K562 (cell line): ENCODE data around the gene MYO18A. TPM values are rescaled to one million over a fixed set of nuclear protein-coding genes. Genes with fewer than 3 reads are reported as not detected.

Source experiments
- ARNT ChIP-seq, 2 experiments: fragments of 450-650 bp; IDR thresholded peaks; 2 replicates each; pipeline ENCODE4 v1.6.1; 2016; ENCODE audit warnings: mild to moderate bottlenecking in 1 of 2
- FOXM1 ChIP-seq, 2 experiments: fragments of 450-650 bp in 1 of 2; sonication (generic) in 1 of 2; formaldehyde crosslinking in 1 of 2; IDR thresholded peaks; 2 replicates each; pipeline versions ENCODE4 v1.6.1 to v1.9.0; 2017 to 2022; ENCODE audit warnings: low read depth in 2 of 2, mild to moderate bottlenecking in 2 of 2, missing genetic modification reagents in 1 of 2, moderate library complexity in 1 of 2
- HDGF ChIP-seq: fragments of 450-650 bp; IDR thresholded peaks from 2 replicates; pipeline ENCODE4 v1.6.1; 2016
- KDM1A ChIP-seq, 2 experiments: fragments of 450-650 bp; IDR thresholded peaks; 2 replicates each; pipeline ENCODE4 v1.6.1; 2016; ENCODE audit warnings: mild to moderate bottlenecking in 2 of 2
- MEIS2 ChIP-seq: fragments of 450-650 bp; IDR thresholded peaks from 2 replicates; pipeline ENCODE4 v1.6.1; 2014; ENCODE audit warnings: mild to moderate bottlenecking; ENCODE audit not compliant: partially characterized antibody
- NKRF ChIP-seq: fragments of 450-650 bp; IDR thresholded peaks from 2 replicates; pipeline ENCODE4 v1.6.1; 2016; ENCODE audit warnings: borderline replicate concordance
- PRDM10 ChIP-seq: fragments of 450-650 bp; IDR thresholded peaks from 2 replicates; pipeline ENCODE4 v1.6.1; 2018; ENCODE audit not compliant: partially characterized antibody
- SP2 ChIP-seq: IDR thresholded peaks from 2 replicates; pipeline ENCODE4 v1.6.1; 2011; ENCODE audit warnings: mild to moderate bottlenecking, low read depth, low read length, moderate library complexity; ENCODE audit not compliant: poor library complexity, severe bottlenecking; ENCODE audit errors: extremely low read depth
- TAL1 ChIP-seq: fragments of 450-650 bp; IDR thresholded peaks from 2 replicates; pipeline ENCODE4 v1.6.1; 2016; ENCODE audit warnings: mild to moderate bottlenecking
- ZNF175 ChIP-seq: fragments of 200-800 bp; sonication (Bioruptor generic); IDR thresholded peaks from 2 replicates; pipeline ENCODE4 v1.6.1; 2016; ENCODE audit warnings: low read depth, mild to moderate bottlenecking, missing genetic modification characterization, missing compliant biosample characterization
- ZNF76 ChIP-seq: fragments of 250-450 bp; sonication (Bioruptor Pico); IDR thresholded peaks from 2 replicates; pipeline ENCODE4 v1.4.0; 2020; ENCODE audit warnings: mild to moderate bottlenecking, moderate library complexity, borderline replicate concordance
- polyA plus RNA-seq, 8 experiments: library from polyadenylated mRNA; depleted of rRNA in 4 of 8; stranded (reverse) in 5 of 8; unstranded in 3 of 8; fragments of >200 nt; fragmentation: Nextera tagmentation in 2 of 8; fragmentation: Illumina TruSeq in 1 of 8; extraction: Ambion mirVana in 2 of 8; extraction: Trizol in 1 of 8; gene quantifications; 2 replicates each; pipeline versions ENCODE4 v1.2.1 to v1.2.3, GENCODE V29; 2011 to 2014; ENCODE audit warnings: inconsistent platforms in 1 of 8, missing spikeins in 1 of 8
- total RNA-seq, 7 experiments: library from RNA; depleted of rRNA in 6 of 7; stranded (reverse); fragments of >200 nt in 6 of 7; fragmentation: Illumina TruSeq in 2 of 7; extraction: Trizol in 2 of 7; gene quantifications; 2 replicates each; pipeline versions ENCODE4 v1.2.1 to v1.2.3, GENCODE V29; 2011 to 2021; ENCODE audit warnings: low replicate concordance in 1 of 7
- TF ChIP-seq, protein P1 (sequence below): IDR thresholded peaks from 2 replicates; pipeline ENCODE4 v1.6.1; 2016; ENCODE audit warnings: missing genetic modification characterization, missing compliant biosample characterization
- TF ChIP-seq, protein P2 (sequence below): fragments of 200-400 bp; formaldehyde crosslinking; IDR thresholded peaks from 2 replicates; pipeline ENCODE4 v1.6.1; 2017; ENCODE audit warnings: mild to moderate bottlenecking, low read depth, low read length, moderate library complexity
- TF ChIP-seq, protein P3 (sequence below): fragments of 450-650 bp; IDR thresholded peaks from 2 replicates; pipeline ENCODE4 v1.6.1; 2016; ENCODE audit warnings: antibody characterized with exemption

The MYO18A gene
- total and polyA plus RNA-seq, 9 of the 15 experiments (the other 6 are each of a cell fraction or from before 2014, with no cell fraction given) = 2.5 to 65.4 (median 17.1) TPM

- TF ChIP-seq NKRF = peak; percentile 83; the same call in 1 of the 2 replicates
- TF ChIP-seq KDM1A (IDR thresholded peaks at IDR 0.05) = peak; percentile 66 to 72; a peak in 3 of 4 replicates
- no peak for TF ChIP-seq ZNF175
- TF ChIP-seq, protein P1, sequence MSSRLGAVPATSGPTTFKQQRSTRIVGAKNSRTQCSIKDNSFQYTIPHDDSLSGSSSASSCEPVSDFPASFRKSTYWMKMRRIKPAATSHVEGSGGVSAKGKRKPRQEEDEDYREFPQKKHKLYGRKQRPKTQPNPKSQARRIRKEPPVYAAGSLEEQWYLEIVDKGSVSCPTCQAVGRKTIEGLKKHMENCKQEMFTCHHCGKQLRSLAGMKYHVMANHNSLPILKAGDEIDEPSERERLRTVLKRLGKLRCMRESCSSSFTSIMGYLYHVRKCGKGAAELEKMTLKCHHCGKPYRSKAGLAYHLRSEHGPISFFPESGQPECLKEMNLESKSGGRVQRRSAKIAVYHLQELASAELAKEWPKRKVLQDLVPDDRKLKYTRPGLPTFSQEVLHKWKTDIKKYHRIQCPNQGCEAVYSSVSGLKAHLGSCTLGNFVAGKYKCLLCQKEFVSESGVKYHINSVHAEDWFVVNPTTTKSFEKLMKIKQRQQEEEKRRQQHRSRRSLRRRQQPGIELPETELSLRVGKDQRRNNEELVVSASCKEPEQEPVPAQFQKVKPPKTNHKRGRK (tag) = no peak
- peak; percentile 90 for TF ChIP-seq TAL1
- peak; percentile 57; the same call in 1 of the 2 replicates for TF ChIP-seq FOXM1 (IDR thresholded peaks at IDR 0.05; ENCODE audit: low read depth)
- no peak for TF ChIP-seq FOXM1 (CRISPR knock-in tag; IDR thresholded peaks at IDR 0.05; ENCODE audit: low read depth)
- TF ChIP-seq MEIS2 = peak; percentile 49
- peak; percentile 30 to 65; a peak in 3 of 4 replicates for TF ChIP-seq ARNT (IDR thresholded peaks at IDR 0.05)
- TF ChIP-seq ZNF76 (CRISPR knock-in tag) = no peak
- peak; percentile 41; the same call in 1 of the 2 replicates for TF ChIP-seq HDGF
- TF ChIP-seq, protein P2, sequence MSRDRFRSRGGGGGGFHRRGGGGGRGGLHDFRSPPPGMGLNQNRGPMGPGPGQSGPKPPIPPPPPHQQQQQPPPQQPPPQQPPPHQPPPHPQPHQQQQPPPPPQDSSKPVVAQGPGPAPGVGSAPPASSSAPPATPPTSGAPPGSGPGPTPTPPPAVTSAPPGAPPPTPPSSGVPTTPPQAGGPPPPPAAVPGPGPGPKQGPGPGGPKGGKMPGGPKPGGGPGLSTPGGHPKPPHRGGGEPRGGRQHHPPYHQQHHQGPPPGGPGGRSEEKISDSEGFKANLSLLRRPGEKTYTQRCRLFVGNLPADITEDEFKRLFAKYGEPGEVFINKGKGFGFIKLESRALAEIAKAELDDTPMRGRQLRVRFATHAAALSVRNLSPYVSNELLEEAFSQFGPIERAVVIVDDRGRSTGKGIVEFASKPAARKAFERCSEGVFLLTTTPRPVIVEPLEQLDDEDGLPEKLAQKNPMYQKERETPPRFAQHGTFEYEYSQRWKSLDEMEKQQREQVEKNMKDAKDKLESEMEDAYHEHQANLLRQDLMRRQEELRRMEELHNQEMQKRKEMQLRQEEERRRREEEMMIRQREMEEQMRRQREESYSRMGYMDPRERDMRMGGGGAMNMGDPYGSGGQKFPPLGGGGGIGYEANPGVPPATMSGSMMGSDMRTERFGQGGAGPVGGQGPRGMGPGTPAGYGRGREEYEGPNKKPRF = no peak
- TF ChIP-seq PRDM10 = peak; percentile 85
- no peak for TF ChIP-seq SP2
- TF ChIP-seq, protein P3, sequence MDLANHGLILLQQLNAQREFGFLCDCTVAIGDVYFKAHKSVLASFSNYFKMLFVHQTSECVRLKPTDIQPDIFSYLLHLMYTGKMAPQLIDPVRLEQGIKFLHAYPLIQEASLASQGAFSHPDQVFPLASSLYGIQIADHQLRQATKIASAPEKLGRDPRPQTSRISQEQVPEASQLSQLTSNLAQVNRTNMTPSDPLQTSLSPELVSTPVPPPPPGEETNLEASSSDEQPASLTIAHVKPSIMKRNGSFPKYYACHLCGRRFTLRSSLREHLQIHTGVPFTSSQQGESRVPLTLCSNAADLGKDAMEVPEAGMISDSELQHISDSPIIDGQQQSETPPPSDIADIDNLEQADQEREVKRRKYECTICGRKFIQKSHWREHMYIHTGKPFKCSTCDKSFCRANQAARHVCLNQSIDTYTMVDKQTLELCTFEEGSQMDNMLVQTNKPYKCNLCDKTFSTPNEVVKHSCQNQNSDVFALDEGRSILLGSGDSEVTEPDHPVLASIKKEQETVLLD = peak; percentile 87
Measured at GRCh38 chr17:29179232-29180033, 765 bp downstream of the MYO18A start (continued).
